AG09319 (cell line): ENCODE measurements around the gene PIK3C2G.

Experiments
- DNase-seq: peaks from one replicate; pipeline ENCODE4 v3.0.0-alpha.2; 2010; ENCODE audit warnings: low read depth; ENCODE audit errors: extremely low read depth
- CTCF ChIP-seq: IDR thresholded peaks from 2 replicates; pipeline ENCODE4 v1.5.1; 2011; ENCODE audit warnings: low read depth, mild to moderate bottlenecking, inconsistent platforms, low read length, moderate library complexity

PIK3C2G gene

GRCh38 chr12:18383203-18383602, 121.9 kb downstream of the PIK3C2G start:
- peak; percentile 57 for DNase-seq
- TF ChIP-seq CTCF: no peak

GRCh38 chr12:18387706-18388105, 126.4 kb downstream of the PIK3C2G start:
- no peak for DNase-seq
- no peak for TF ChIP-seq CTCF

GRCh38 chr12:18389820-18390219, 128.5 kb downstream of the PIK3C2G start:
- no peak for DNase-seq
- no peak for TF ChIP-seq CTCF

GRCh38 chr12:18391151-18391550, 129.8 kb downstream of the PIK3C2G start:
- no peak for TF ChIP-seq CTCF
- DNase-seq: no peak

- DNase-seq: no peak
- TF ChIP-seq CTCF: no peak
Observed at GRCh38 chr12:18394742-18395141, 133.4 kb downstream of the PIK3C2G start.

GRCh38 chr12:18400186-18400585, 138.9 kb downstream of the PIK3C2G start:
- DNase-seq: no peak
- TF ChIP-seq CTCF: no peak

- no peak for DNase-seq
- TF ChIP-seq CTCF: no peak
Observed at GRCh38 chr12:18402872-18403611, 141.7 kb downstream of the PIK3C2G start.
